SK-N-SH (cell line): ENCODE data around the gene ILF3. TPM values are rescaled to one million over a fixed set of nuclear protein-coding genes. Genes with fewer than 3 reads are reported as not detected.

Experiments used
- CTCF ChIA-PET: fragments of 300-600, 350-600 bp; formaldehyde crosslinking; extraction: SDS; loops from one replicate; lab custom pipeline; 2021; lab: Yijun Ruan, JAX
- POLR2A ChIA-PET: fragments of 350-600 bp; sonication (Branson Sonifier 250); formaldehyde crosslinking; extraction: SDS; loops from one replicate; lab custom pipeline; 2020; ENCODE audit warnings: antibody characterized with exemption, inconsistent platforms; lab: Yijun Ruan, JAX
- DNase-seq: peaks from one replicate; pipeline ENCODE4 v3.0.0; 2012
- H2AFZ ChIP-seq: fragments of 200-600 bp; sonication (generic); 2 replicates; pipeline ENCODE4 v1.8.1; 2016; ENCODE audit warnings: antibody characterized with exemption, mild to moderate bottlenecking, low read depth
- H3F3A ChIP-seq: fragments of 200-600 bp; sonication (generic); replicated peaks from 2 replicates; pipeline ENCODE3; 2016; ENCODE audit warnings: antibody characterized with exemption, mild to moderate bottlenecking; ENCODE audit not compliant: insufficient read depth
- H3K27ac ChIP-seq, 2 experiments: fragments of 200-500 bp in 1 of 2; fragments of 200-600 bp in 1 of 2; sonication (Bioruptor generic) in 1 of 2; sonication (generic), shearing (Covaris generic) in 1 of 2; 2 replicates each; pipeline versions ENCODE4 v1.5.1 to v1.6.1; 2014 to 2016; ENCODE audit warnings: low read depth in 2 of 2, inconsistent platforms in 1 of 2, low read length in 1 of 2, mild to moderate bottlenecking in 1 of 2, mixed read lengths in 1 of 2
- H3K27me3 ChIP-seq: fragments of 200-600 bp; sonication (generic), shearing (Covaris generic); 2 replicates; pipeline ENCODE4 v1.6.1; 2016; ENCODE audit warnings: mixed run types; ENCODE audit not compliant: insufficient read depth
- H3K36me3 ChIP-seq, 2 experiments: fragments of 200-500 bp in 1 of 2; fragments of 200-600 bp in 1 of 2; sonication (Bioruptor generic) in 1 of 2; sonication (generic) in 1 of 2; replicated peaks in 1 of 2; 2 replicates each; pipeline versions ENCODE3 to v1.5.1; 2014 to 2016; ENCODE audit warnings: low read length in 1 of 2, mild to moderate bottlenecking in 1 of 2; ENCODE audit not compliant: insufficient read depth in 2 of 2, control insufficient read depth in 1 of 2
- H3K4me1 ChIP-seq, 2 experiments: fragments of 200-500 bp in 1 of 2; fragments of 200-600 bp in 1 of 2; sonication (Bioruptor generic) in 1 of 2; sonication (generic), shearing (Covaris generic) in 1 of 2; 2 replicates each; pipeline versions ENCODE4 v1.5.1 to v1.6.1; 2014 to 2016; ENCODE audit warnings: low read depth in 1 of 2, low read length in 1 of 2, mixed run types in 1 of 2; ENCODE audit not compliant: insufficient read depth in 2 of 2, control insufficient read depth in 1 of 2
- H3K4me2 ChIP-seq: fragments of 200-600 bp; sonication (generic), shearing (Covaris generic); 2 replicates; pipeline ENCODE4 v1.6.1; 2017; ENCODE audit warnings: mixed run types
- H3K4me3 ChIP-seq, 2 experiments: fragments of 200-500 bp in 1 of 2; fragments of 200-600 bp in 1 of 2; sonication (Bioruptor generic) in 1 of 2; sonication (generic), shearing (Covaris generic) in 1 of 2; 2 replicates each; pipeline versions ENCODE4 v1.5.1 to v1.8.1; 2014 to 2016; ENCODE audit warnings: low read depth in 2 of 2, inconsistent platforms in 1 of 2, low read length in 1 of 2, mild to moderate bottlenecking in 1 of 2, mixed read lengths in 1 of 2, moderate library complexity in 1 of 2
- H3K79me2 ChIP-seq: fragments of 200-600 bp; sonication (generic); 2 replicates; pipeline ENCODE4 v1.8.1; 2017; ENCODE audit warnings: mild to moderate bottlenecking; ENCODE audit not compliant: insufficient read depth
- H3K9ac ChIP-seq: fragments of 200-600 bp; sonication (generic); 2 replicates; pipeline ENCODE4 v1.6.1; 2017; ENCODE audit warnings: mixed run types
- H3K9me2 ChIP-seq: fragments of 200-600 bp; sonication (generic); 2 replicates; pipeline ENCODE4 v1.6.1; 2017; ENCODE audit warnings: mixed run types
- H3K9me3 ChIP-seq: fragments of 200-600 bp; sonication (generic); 2 replicates; pipeline ENCODE4 v1.6.1; 2017; ENCODE audit warnings: mixed run types, mild to moderate bottlenecking, moderate library complexity
- H4K20me1 ChIP-seq: fragments of 200-600 bp; sonication (generic); 2 replicates; pipeline ENCODE4 v1.6.1; 2017; ENCODE audit warnings: mild to moderate bottlenecking, mixed run types; ENCODE audit not compliant: insufficient read depth
- EP300 ChIP-seq, 2 experiments: IDR thresholded peaks; 2 replicates each; pipeline versions ENCODE4 v1.4.0 to v1.6.1; 2012; ENCODE audit warnings: borderline replicate concordance in 1 of 2, low read depth in 1 of 2, low read length in 1 of 2
- EZH2phosphoT487 ChIP-seq: fragments of 200-600 bp; sonication (generic); IDR thresholded peaks from 2 replicates; pipeline ENCODE4 v1.6.1; 2017; ENCODE audit warnings: low read depth, mixed run types, mild to moderate bottlenecking, antibody characterized with exemption, moderate library complexity, borderline replicate concordance
- FOSL2 ChIP-seq: IDR thresholded peaks from 2 replicates; pipeline ENCODE4 v1.4.0; 2012; ENCODE audit warnings: low read depth, mild to moderate bottlenecking, moderate library complexity, borderline replicate concordance
- GATA2 ChIP-seq: sonication (generic); formaldehyde crosslinking; IDR thresholded peaks from 2 replicates; pipeline ENCODE4 v1.5.0; 2020; ENCODE audit warnings: mild to moderate bottlenecking, missing genetic modification reagents
- JUND ChIP-seq: IDR thresholded peaks from 2 replicates; pipeline ENCODE4 v1.4.0; 2012
- MXI1 ChIP-seq: IDR thresholded peaks from 2 replicates; pipeline ENCODE4 v1.6.1; 2012; ENCODE audit warnings: mild to moderate bottlenecking, low read depth, low read length, improper control_type of control experiment
- NFIC ChIP-seq: IDR thresholded peaks from 2 replicates; pipeline ENCODE4 v1.4.0; 2012; ENCODE audit warnings: borderline replicate concordance
- POLR2AphosphoS5 ChIP-seq: IDR thresholded peaks from 2 replicates; pipeline ENCODE4 v1.6.1; 2012; ENCODE audit warnings: low read depth, low read length
- RXRA ChIP-seq: IDR thresholded peaks from 2 replicates; pipeline ENCODE4 v1.4.0; 2012; ENCODE audit warnings: low read depth, mild to moderate bottlenecking, borderline replicate concordance
- SIN3A ChIP-seq: IDR thresholded peaks from 2 replicates; pipeline ENCODE4 v1.6.1; 2012; ENCODE audit warnings: low read depth, mild to moderate bottlenecking, low read length, moderate library complexity, borderline replicate concordance
- TAF1 ChIP-seq: IDR thresholded peaks from 2 replicates; pipeline ENCODE4 v1.6.1; 2012; ENCODE audit warnings: low read depth, mild to moderate bottlenecking, low read length, moderate library complexity, borderline replicate concordance
- YY1 ChIP-seq: IDR thresholded peaks from 2 replicates; pipeline ENCODE4 v1.4.0; 2012; ENCODE audit warnings: low read depth, mild to moderate bottlenecking
- WGBS: methylation state at CpG from one replicate; pipeline ENCODE4 v1.1.6; 2017; ENCODE audit warnings: low lambda C conversion rate; 5-methylcytosine and 5-hydroxymethylcytosine counted together
- polyA plus RNA-seq, 3 experiments: library from polyadenylated mRNA; depleted of rRNA; stranded (reverse); fragments of >200 nt; gene quantifications; 2 replicates each; pipeline ENCODE4 v1.2.3, GENCODE V29; 2012
- TF ChIP-seq, protein P1 (sequence below): IDR thresholded peaks from 2 replicates; pipeline ENCODE4 v1.4.0; 2012; ENCODE audit warnings: low read depth, borderline replicate concordance
- TF ChIP-seq, protein P2 (sequence below): IDR thresholded peaks from 2 replicates; pipeline ENCODE4; 2012

Gene ILF3
- polyA plus RNA-seq, 1 of the 3 experiments (the other 2 are of a cell fraction), result 229 TPM

DNA sequence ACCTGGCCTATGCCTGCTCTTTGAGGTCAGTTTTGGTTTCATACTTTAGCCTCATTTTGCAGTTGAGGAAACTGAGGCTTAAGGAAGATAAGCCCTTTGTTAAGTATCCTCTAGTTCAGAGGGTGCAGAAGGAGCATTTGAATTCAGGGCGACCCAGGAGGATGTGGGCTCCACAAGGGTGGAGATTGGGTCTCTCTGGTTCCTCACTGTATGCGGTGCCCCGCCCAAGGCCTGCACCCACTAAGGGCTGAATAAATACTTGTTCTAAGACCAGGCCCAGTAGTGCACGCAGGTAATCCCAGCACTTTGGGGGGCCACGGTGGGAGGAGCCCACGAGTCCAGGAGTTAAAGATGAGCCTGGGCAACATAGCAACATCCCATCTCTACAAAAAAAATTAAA, 29.6 kb upstream of the ILF3 start:
- H2AFZ ChIP-seq, result peak overlapping the region; percentile 83; the same call in 1 of the 2 replicates
- no peak for DNase-seq
- peak overlapping the region; percentile 81; the same call in 1 of the 2 replicates for H3K9ac ChIP-seq
- 98% methylated on average over 6 of the region's 6 CpGs for WGBS
- H3K36me3 ChIP-seq, result peaks cover 4 to 15% of the 10 kb centered on the region in 2 experiments
- no peaks in the 10 kb centered on the region for H3K27me3 ChIP-seq
- no peaks in the 10 kb centered on the region for H3K9me2 ChIP-seq
- peak overlapping the region; percentile 94 for H3K4me2 ChIP-seq
- H3F3A ChIP-seq, result no peaks in the 10 kb centered on the region
- peaks cover 0 to 3% of the 10 kb centered on the region in 2 experiments; a peak in 1 of 4 replicates for H3K4me1 ChIP-seq
- no peak overlapping the region for H3K27ac ChIP-seq
- peaks cover 63% of the 10 kb centered on the region for H3K79me2 ChIP-seq
- peak overlapping the region in 1 of 2 experiments; percentile 77; a peak in 2 of 4 replicates for H3K4me3 ChIP-seq
- no peaks in the 10 kb centered on the region for H4K20me1 ChIP-seq
- H3K9me3 ChIP-seq, result no peaks in the 10 kb centered on the region
- no peak for TF ChIP-seq MXI1
- no peak for TF ChIP-seq RXRA
- TF ChIP-seq, protein P1, sequence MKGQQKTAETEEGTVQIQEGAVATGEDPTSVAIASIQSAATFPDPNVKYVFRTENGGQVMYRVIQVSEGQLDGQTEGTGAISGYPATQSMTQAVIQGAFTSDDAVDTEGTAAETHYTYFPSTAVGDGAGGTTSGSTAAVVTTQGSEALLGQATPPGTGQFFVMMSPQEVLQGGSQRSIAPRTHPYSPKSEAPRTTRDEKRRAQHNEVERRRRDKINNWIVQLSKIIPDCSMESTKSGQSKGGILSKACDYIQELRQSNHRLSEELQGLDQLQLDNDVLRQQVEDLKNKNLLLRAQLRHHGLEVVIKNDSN, result no peak
- TF ChIP-seq POLR2AphosphoS5, result no peak
- TF ChIP-seq EZH2phosphoT487, result no peak
- TF ChIP-seq FOSL2, result no peak
- no peak for TF ChIP-seq YY1
- ChIA-PET POLR2A (interaction anchor here (0.6 kb wide), 1 partner anchor 753 kb away, joined by 3 read pairs; no protein-coding TSS in a partner anchor), CTCF (interaction anchor here (0.9 to 1.5 kb wide), 4 partner anchors 13 to 44 kb away, joined by 3 to 6 read pairs (median 4); no protein-coding TSS in a partner anchor)

DNA sequence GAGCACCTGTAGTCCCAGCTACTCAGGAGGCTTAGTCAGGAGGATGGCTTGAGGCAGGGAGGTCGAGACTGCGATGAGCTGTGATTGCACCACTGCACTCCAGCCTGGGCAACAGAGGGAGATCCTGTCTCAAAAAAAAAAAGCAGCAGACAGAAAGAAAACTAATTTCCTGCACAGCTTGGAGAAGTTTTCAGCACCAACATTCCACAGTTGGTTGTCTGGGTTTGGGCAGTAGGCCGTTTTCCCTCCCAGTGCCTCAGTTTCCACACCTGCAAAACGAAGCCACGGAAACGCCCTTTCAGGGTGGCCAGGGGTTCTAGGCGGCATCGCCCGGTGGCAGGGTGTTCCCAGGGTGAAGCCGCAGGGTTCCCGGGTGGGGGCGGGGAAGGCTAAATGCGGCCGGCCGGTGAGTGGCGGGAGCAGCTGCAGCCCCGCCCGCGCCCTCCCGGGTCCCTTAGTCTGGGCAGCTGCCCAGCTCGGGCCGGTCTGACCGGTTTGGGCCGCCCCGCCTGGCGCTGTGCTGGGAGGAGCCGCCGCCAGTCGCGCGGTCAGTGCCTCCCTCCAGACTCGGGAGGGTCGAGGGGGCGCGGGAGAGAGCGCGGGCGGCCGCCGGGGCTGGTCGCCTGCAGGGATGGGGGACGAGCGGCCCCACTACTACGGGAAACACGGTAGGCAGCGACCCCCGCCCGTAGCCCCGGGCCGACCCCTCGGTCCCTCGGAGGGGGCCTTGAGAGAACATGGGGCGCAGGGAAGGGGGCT, 29.0 kb upstream of the ILF3 start, which contains the start of gene SLC44A2:
Gene SLC44A2, plus strand, starts transcription at position 551 of the 759 bp plus-strand sequence. Its CDS starts 81 bp downstream, at position 632.
- Histone ChIP-seq H3K36me3 (peaks cover 4 to 15% of the 10 kb centered on the region in 2 experiments), H3K4me3 (peak within 1 kb of the TSS; percentile 48 to 77), H3F3A (no peaks in the 10 kb centered on the region), H4K20me1 (no peaks in the 10 kb centered on the region), H3K4me1 (peaks cover 0 to 3% of the 10 kb centered on the region in 2 experiments; a peak in 1 of 4 replicates), H3K9me3 (no peaks in the 10 kb centered on the region), H3K27me3 (no peaks in the 10 kb centered on the region), H3K4me2 (peak within 1 kb of the TSS; percentile 94), H3K9me2 (no peaks in the 10 kb centered on the region), H3K79me2 (peaks cover 58% of the 10 kb centered on the region), H2AFZ (peak within 1 kb of the TSS; percentile 83; the same call in 1 of the 2 replicates), H3K9ac (peak within 1 kb of the TSS; percentile 81), H3K27ac (peak within 1 kb of the TSS in 1 of 2 experiments; percentile 22; a peak in 1 of 4 replicates)
- POLR2A ChIA-PET, result interaction anchor here (0.6 kb wide), 1 partner anchor 752 kb away, joined by 3 read pairs; no protein-coding TSS in a partner anchor
- TF ChIP-seq JUND, result no peak
- TF ChIP-seq TAF1, result peak; percentile 50; the same call in 1 of the 2 replicates
- TF ChIP-seq EP300 (IDR thresholded peaks at IDR 0.05; ENCODE audit: borderline replicate concordance in 1 of 2, low read depth in 1 of 2, low read length in 1 of 2), result peak in 1 of 2 experiments; percentile 30; a peak in 1 of 4 replicates
- 0 out of 2 replicates have a peak, but pooled peaks have one; percentile 52 for TF ChIP-seq POLR2AphosphoS5
- TF ChIP-seq NFIC, result 0 out of 2 replicates have a peak, but pooled peaks have one; percentile 15
- peak; percentile 50; the same call in 1 of the 2 replicates for TF ChIP-seq SIN3A
- TF ChIP-seq GATA2 (CRISPR knock-in tag), result no peak
- TF ChIP-seq, protein P2, sequence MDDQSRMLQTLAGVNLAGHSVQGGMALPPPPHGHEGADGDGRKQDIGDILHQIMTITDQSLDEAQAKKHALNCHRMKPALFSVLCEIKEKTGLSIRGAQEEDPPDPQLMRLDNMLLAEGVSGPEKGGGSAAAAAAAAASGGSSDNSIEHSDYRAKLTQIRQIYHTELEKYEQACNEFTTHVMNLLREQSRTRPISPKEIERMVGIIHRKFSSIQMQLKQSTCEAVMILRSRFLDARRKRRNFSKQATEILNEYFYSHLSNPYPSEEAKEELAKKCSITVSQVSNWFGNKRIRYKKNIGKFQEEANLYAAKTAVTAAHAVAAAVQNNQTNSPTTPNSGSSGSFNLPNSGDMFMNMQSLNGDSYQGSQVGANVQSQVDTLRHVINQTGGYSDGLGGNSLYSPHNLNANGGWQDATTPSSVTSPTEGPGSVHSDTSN, result peak; percentile 57; the same call in 1 of the 2 replicates
- DNase-seq, result peak; percentile 93
- 8% methylated on average over 25 of the region's 53 CpGs for WGBS
- CTCF ChIA-PET, result interaction anchor here (0.9 to 1.5 kb wide), 4 partner anchors 13 to 45 kb away, joined by 3 to 6 read pairs (median 4); no protein-coding TSS in a partner anchor
